GM19193 (cell line): ENCODE data around the gene AHCYL2.

Experiments
- POLR2A ChIP-seq: IDR thresholded peaks from 4 replicates; pipeline ENCODE4 v1.6.1; 2011; ENCODE audit not compliant: insufficient read depth, insufficient read length; ENCODE audit errors: extremely low read depth

Gene AHCYL2

GRCh38 chr7:129436335-129436923 is 211.6 kb downstream of the AHCYL2 start:
- no peak for TF ChIP-seq POLR2A

- no peak for TF ChIP-seq POLR2A
Measured at GRCh38 chr7:129437190-129437589, 212.4 kb downstream of the AHCYL2 start.

- TF ChIP-seq POLR2A, result no peak
Measured at GRCh38 chr7:129438281-129438838, 213.5 kb downstream of the AHCYL2 start.

GRCh38 chr7:129438839-129439651 is 214.2 kb downstream of the AHCYL2 start:
- TF ChIP-seq POLR2A, result no peak

DNA sequence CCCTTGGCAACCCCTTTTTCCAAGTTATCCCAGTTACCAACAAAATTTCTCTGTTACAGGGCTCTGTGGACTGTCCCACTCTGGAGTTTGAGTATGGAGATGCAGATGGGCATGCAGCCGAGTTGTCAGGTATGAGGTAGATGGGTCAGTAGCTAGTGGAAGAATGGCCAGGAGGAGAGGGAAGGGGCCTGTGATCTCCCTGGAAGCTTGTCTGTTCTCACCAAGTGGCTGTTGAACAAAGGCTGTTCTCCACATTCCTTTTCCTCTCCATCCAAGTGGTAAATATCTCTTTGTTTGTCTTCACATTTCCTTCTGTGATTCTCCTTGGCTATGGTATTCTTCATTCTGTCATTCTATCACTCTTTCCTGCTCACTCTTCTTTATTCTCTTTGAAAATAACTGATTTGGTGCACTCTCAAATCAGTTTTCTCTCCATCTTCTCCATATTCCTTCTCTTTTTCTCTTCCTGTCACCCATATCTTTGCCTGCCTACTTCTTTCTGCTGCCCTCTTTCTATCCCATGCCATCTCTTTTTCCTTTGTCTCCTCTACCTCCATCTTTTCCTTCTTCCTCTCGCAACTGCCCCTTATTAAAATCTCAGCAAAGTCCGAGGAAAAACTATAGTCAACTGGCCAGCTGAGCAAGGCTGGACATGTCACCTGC is 215.3 kb downstream of the AHCYL2 start:
- no peak for TF ChIP-seq POLR2A

DNA sequence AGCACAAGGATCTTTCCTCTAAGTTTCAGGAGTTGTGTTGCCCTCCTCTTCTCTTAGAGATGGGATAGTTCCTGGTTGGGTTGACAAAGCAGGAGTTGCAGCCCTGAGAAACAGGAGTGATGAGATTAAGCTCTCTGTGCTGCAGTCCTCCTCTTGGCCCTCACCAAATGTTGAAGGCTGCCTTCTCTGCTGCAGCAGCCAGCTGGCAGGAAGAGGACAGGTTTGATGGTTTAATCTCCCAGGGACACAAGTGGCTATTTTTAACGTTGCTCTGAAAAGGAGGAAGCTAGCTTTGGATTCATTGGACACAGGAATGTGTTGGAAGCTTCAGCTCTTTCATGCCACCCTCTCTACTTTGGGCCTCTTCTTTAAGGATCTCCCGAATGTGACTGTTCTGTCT is 218.8 kb downstream of the AHCYL2 start:
- no peak for TF ChIP-seq POLR2A

GRCh38 chr7:129450295-129450694 is 225.5 kb downstream of the AHCYL2 start:
- no peak for TF ChIP-seq POLR2A

GRCh38 chr7:129452589-129453231 is 227.9 kb downstream of the AHCYL2 start:
- no peak for TF ChIP-seq POLR2A

GRCh38 chr7:129453510-129454248 is 228.8 kb downstream of the AHCYL2 start:
- TF ChIP-seq POLR2A, result no peak

DNA sequence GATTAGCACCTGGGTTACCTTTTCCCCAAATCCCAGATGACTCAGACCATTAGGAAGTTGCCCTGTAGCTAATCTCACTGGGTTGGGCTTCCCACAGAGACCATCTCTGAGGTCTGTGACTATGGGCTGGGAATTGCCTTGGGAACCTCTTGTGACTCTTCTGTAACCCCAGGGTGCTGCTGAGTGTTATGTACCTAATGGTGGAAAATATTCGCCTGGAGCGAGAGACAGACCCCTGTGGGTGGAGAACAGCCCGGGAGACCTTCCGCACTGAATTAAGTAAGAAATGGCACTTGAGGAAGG is 229.4 kb downstream of the AHCYL2 start:
- TF ChIP-seq POLR2A, result no peak

- TF ChIP-seq POLR2A, result no peak
Measured at GRCh38 chr7:129456421-129456820, 231.6 kb downstream of the AHCYL2 start.

DNA sequence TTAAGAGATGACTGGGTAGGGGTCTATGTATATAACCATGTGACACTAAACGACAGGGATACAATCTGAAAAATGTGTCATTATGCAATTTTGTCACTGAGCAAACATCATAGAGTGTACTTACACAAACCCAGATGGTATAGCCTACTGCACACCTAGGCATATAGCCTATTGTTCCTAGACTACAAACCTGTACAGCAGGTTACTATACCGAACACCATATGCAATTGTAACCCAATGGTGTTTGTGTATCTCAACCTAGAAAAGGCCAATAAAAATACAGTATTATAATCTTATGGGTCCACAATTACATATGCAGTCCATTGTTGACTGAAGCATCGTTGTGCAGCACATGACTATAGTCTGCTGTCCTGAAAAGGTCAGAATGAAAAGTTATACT is 232.3 kb downstream of the AHCYL2 start:
- TF ChIP-seq POLR2A, result no peak

GRCh38 chr7:129458171-129458570 is 233.3 kb downstream of the AHCYL2 start:
- no peak for TF ChIP-seq POLR2A

GRCh38 chr7:129461809-129462208 is 237.0 kb downstream of the AHCYL2 start:
- no peak for TF ChIP-seq POLR2A
